ENCODE data around the gene POLDIP2.

GRCh38 chr17:28357901-28358197 lies 522 bp upstream of the POLDIP2 start:
- TF ChIP-seq CTCF (conservative IDR thresholded peaks at IDR 0.05; ENCODE audit: low read length) (no peak), EZH2phosphoT487 (IDR thresholded peaks at IDR 0.05; ENCODE audit: borderline replicate concordance, low read depth, low read length) (no peak)

All from OCI-LY7 (cell line).